IPS-15b (cell line): ENCODE measurements around the gene ST3GAL3.
A peak's percentile ranks its signal among the peaks of the same experiment; 100 is the strongest.

Source experiments
- H3K27me3 ChIP-seq: one replicate; pipeline ENCODE4 v1.6.1; 2013; ENCODE audit warnings: low read length; ENCODE audit not compliant: control insufficient read depth, insufficient read depth
- H3K36me3 ChIP-seq: one replicate; pipeline ENCODE4 v1.6.1; 2013; ENCODE audit warnings: low read length; ENCODE audit not compliant: control insufficient read depth, insufficient read depth
- H3K4me1 ChIP-seq: one replicate; pipeline ENCODE4 v1.6.1; 2013; ENCODE audit warnings: mild to moderate bottlenecking, low read length; ENCODE audit not compliant: control insufficient read depth, insufficient read depth
- H3K4me3 ChIP-seq: one replicate; pipeline ENCODE4 v1.5.1; 2013; ENCODE audit warnings: low read depth, low read length
- H3K9ac ChIP-seq: one replicate; pipeline ENCODE4 v1.6.1; 2013; ENCODE audit warnings: low read depth, mild to moderate bottlenecking, low read length
- H3K9me3 ChIP-seq: one replicate; pipeline ENCODE4 v1.6.1; 2013; ENCODE audit warnings: mild to moderate bottlenecking, low read length; ENCODE audit not compliant: control insufficient read depth, insufficient read depth

ST3GAL3 gene

GRCh38 chr1:43980255-43981134, 273.2 kb downstream of the ST3GAL3 start:
- Histone ChIP-seq H3K9me3 (no peaks in the 10 kb centered on the region), H3K4me1 (peaks cover 8% of the 10 kb centered on the region), H3K9ac (peak overlapping the region; percentile 77), H3K4me3 (peak overlapping the region; percentile 55), H3K36me3 (peaks cover 31% of the 10 kb centered on the region), H3K27me3 (no peaks in the 10 kb centered on the region)
